GM12873 (cell line): ENCODE results near the gene XYLT1.

Source experiments
- TF ChIP-seq, protein P1 (sequence below): IDR thresholded peaks from 2 replicates; pipeline ENCODE4 v1.5.1; 2012; ENCODE audit warnings: low read depth, mild to moderate bottlenecking, moderate library complexity, low read length, control low read depth; ENCODE audit not compliant: insufficient read depth; ENCODE audit errors: missing control alignments

Gene XYLT1

GRCh38 chr16:17177959-17178905, 292.5 kb downstream of the XYLT1 start:
- TF ChIP-seq, protein P1, sequence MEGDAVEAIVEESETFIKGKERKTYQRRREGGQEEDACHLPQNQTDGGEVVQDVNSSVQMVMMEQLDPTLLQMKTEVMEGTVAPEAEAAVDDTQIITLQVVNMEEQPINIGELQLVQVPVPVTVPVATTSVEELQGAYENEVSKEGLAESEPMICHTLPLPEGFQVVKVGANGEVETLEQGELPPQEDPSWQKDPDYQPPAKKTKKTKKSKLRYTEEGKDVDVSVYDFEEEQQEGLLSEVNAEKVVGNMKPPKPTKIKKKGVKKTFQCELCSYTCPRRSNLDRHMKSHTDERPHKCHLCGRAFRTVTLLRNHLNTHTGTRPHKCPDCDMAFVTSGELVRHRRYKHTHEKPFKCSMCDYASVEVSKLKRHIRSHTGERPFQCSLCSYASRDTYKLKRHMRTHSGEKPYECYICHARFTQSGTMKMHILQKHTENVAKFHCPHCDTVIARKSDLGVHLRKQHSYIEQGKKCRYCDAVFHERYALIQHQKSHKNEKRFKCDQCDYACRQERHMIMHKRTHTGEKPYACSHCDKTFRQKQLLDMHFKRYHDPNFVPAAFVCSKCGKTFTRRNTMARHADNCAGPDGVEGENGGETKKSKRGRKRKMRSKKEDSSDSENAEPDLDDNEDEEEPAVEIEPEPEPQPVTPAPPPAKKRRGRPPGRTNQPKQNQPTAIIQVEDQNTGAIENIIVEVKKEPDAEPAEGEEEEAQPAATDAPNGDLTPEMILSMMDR, result no peak

- TF ChIP-seq, protein P1, result no peak
Measured at GRCh38 chr16:17177242-17177958, 293.4 kb downstream of the XYLT1 start.

GRCh38 chr16:17176199-17176598, 294.6 kb downstream of the XYLT1 start:
- TF ChIP-seq, protein P1, result no peak

GRCh38 chr16:17173281-17173680, 297.5 kb downstream of the XYLT1 start:
- TF ChIP-seq, protein P1, result no peak

DNA sequence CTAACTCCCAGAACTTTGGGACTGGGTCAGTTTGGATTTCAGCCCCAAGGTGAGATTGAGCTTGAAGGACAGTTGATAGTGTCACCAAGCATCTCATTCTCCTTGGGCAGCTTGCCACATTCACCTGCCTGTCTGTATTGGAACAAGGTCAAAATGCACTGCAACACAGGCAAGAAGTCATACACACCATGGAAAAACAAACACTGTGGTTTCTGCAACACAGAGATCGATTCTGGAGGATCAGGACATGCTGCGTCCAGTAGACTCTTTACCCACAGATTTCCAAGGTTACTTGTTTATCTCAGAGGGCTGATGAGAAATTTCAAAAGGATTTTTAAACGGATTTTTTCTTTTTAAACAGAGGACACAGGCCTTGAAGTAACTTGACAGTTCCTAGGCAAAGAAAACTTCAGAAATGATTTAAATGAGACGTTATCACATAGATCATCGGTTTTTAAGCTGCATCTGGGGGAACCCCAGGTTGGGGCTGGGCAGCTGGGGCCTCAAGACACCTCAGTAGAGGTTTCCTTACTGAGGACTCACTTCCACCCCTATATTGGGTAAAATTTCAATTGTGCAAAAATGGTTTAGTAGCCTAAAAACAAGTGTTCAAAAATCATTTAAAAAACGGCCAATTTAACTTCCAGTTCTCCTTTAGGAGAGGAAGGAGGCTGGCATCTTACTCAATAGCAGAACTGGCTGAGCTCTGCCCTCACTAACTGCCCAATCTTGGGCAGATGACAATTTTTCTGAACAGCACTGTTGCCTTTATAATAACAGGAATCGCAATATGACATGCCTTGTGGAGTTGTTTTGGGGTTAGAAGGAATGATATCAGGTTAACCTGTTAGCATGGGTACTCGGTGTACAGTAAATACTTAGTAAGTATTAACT, 299.3 kb downstream of the XYLT1 start:
- TF ChIP-seq, protein P1, result no peak

DNA sequence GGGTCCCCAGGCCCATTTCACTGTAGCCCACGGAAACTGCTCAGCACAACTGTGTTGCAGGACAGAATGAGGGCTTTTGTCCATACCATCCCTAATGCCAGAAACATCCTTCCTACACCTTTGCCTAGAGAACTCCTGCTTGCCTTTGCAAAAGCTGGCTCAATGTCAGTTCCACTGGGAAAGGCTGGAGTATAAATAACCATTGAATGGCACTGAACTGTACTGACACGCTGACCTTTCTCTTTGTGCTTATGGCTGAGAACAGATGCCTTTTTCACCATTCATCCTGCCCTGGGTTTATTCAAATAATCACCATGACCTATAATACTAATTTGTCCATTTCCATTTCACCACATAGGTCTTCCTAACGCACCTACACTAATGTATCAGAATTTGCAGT, 300.3 kb downstream of the XYLT1 start:
- TF ChIP-seq, protein P1, result no peak
